Fibroblast of lung (primary cell): ENCODE results near the gene SLC22A12. TPM values are rescaled to one million over a fixed set of nuclear protein-coding genes. Genes with fewer than 3 reads are reported as not detected.
"Not testable (repeated sequence)": the region's sequence is repeated elsewhere in the genome, so short reads cannot be mapped to it uniquely, and the experiment has no call there.

Experiments used
- DNase-seq, 2 donors: peaks; one replicate each; pipeline versions ENCODE4 v3.0.0 to v3.0.0-alpha.2; 2010; ENCODE audit warnings: low read depth in 2 of 2
- H2AFZ ChIP-seq: 2 replicates; pipeline ENCODE4 v1.5.1; 2012; ENCODE audit warnings: low read length, control low read depth, inconsistent platforms
- H3K27ac ChIP-seq: 2 replicates; pipeline ENCODE4 v1.5.1; 2011; ENCODE audit warnings: low read length, control low read depth; ENCODE audit not compliant: insufficient read depth
- H3K27me3 ChIP-seq: 2 replicates; pipeline ENCODE4 v1.5.1; 2011; ENCODE audit warnings: mild to moderate bottlenecking, low read length; ENCODE audit not compliant: control insufficient read depth, insufficient read depth
- H3K36me3 ChIP-seq: 2 replicates; pipeline ENCODE4 v1.5.1; 2011; ENCODE audit warnings: low read length; ENCODE audit not compliant: control insufficient read depth, insufficient read depth
- H3K4me1 ChIP-seq: 2 replicates; pipeline ENCODE4 v1.5.1; 2011; ENCODE audit warnings: low read length; ENCODE audit not compliant: control insufficient read depth, insufficient read depth; ENCODE audit errors: extremely low read depth
- H3K4me2 ChIP-seq: 2 replicates; pipeline ENCODE4 v1.5.1; 2011; ENCODE audit warnings: low read length, control low read depth; ENCODE audit not compliant: insufficient read depth; ENCODE audit errors: extremely low read depth
- H3K4me3 ChIP-seq, 4 experiments: fragments of 200-600 bp in 1 of 4; sonication (generic) in 1 of 4; replicated peaks in 1 of 4; 2 replicates each; pipeline ENCODE4 v1.5.1; 2011 to 2016; ENCODE audit warnings: low read length in 4 of 4, low read depth in 3 of 4, mild to moderate bottlenecking in 3 of 4, control low read depth in 2 of 4, inconsistent platforms in 1 of 4, mixed read lengths in 1 of 4; ENCODE audit not compliant: insufficient read depth in 1 of 4; ENCODE audit errors: control extremely low read depth in 1 of 4
- H3K79me2 ChIP-seq: 2 replicates; pipeline ENCODE4 v1.5.1; 2012; ENCODE audit warnings: mild to moderate bottlenecking, low read length, inconsistent platforms; ENCODE audit not compliant: control insufficient read depth, insufficient read depth
- H3K9ac ChIP-seq: 2 replicates; pipeline ENCODE4 v1.5.1; 2011; ENCODE audit warnings: mild to moderate bottlenecking, low read length, control low read depth; ENCODE audit not compliant: insufficient read depth
- H3K9me3 ChIP-seq: 2 replicates; pipeline ENCODE4 v1.5.1; 2012; ENCODE audit warnings: low read depth, low read length; ENCODE audit not compliant: control insufficient read depth, insufficient read depth
- H4K20me1 ChIP-seq: 2 replicates; pipeline ENCODE4 v1.5.1; 2011; ENCODE audit warnings: low read length; ENCODE audit not compliant: control insufficient read depth, insufficient read depth; ENCODE audit errors: extremely low read depth
- CTCF ChIP-seq, 2 donors: IDR thresholded peaks in 1 of 2; conservative IDR thresholded peaks in 1 of 2; 1 replicate in 1 of 2; 2 replicates in 1 of 2; pipeline ENCODE4 v1.5.1; 2011 to 2012; ENCODE audit warnings: low read length in 2 of 2, control low read depth in 1 of 2, inconsistent platforms in 1 of 2, low read depth in 1 of 2, mild to moderate bottlenecking in 1 of 2
- EZH2 ChIP-seq: IDR thresholded peaks from 2 replicates; pipeline ENCODE4 v1.5.1; 2012; ENCODE audit warnings: low read length, control low read depth, mild to moderate bottlenecking; ENCODE audit errors: missing control alignments
- polyA plus RNA-seq, 2 donors: library from polyadenylated mRNA; depleted of rRNA in 1 of 2; stranded (reverse) in 1 of 2; unstranded in 1 of 2; fragments of >200 nt; gene quantifications; 2 replicates each; pipeline ENCODE4 v1.2.1, GENCODE V29; 2011 to 2012; ENCODE audit warnings: missing spikeins in 1 of 2
- total RNA-seq: library from RNA; depleted of rRNA; stranded (reverse); fragments of >200 nt; gene quantifications from 2 replicates; pipeline ENCODE4 v1.2.1, GENCODE V29; 2014

The SLC22A12 gene
- total and polyA plus RNA-seq, 2 donors (not counting 1 experiment from before 2014, with no cell fraction given) = not detected

- Histone ChIP-seq H3K4me1 (no peaks in the 10 kb centered on the region), H3K27me3 (no peaks in the 10 kb centered on the region), H3K79me2 (no peaks in the 10 kb centered on the region), H3K27ac (no peak overlapping the region), H4K20me1 (no peaks in the 10 kb centered on the region), H3K4me3 (no peak overlapping the region), H3K9ac (no peak overlapping the region), H2AFZ (no peak overlapping the region), H3K36me3 (no peaks in the 10 kb centered on the region), H3K4me2 (no peak overlapping the region), H3K9me3 (no peaks in the 10 kb centered on the region)
- no peak for DNase-seq
- TF ChIP-seq EZH2 (no peak), CTCF (conservative IDR thresholded peaks at IDR 0.05 in 1 of 2, IDR thresholded peaks at IDR 0.05 in 1 of 2; ENCODE audit: low read depth in 1 of 2, low read length in 2 of 2) (no peak)
These were observed 30.1 kb upstream of the SLC22A12 start for GRCh38 chr11:64560941-64561340.

GRCh38 chr11:64561429-64561828, 29.6 kb upstream of the SLC22A12 start:
- not testable (repeated sequence) for H3K9me3 ChIP-seq, H4K20me1 ChIP-seq, H3K9ac ChIP-seq, H3K79me2 ChIP-seq, H3K4me3 ChIP-seq, H2AFZ ChIP-seq, DNase-seq, H3K27ac ChIP-seq, H3K4me2 ChIP-seq, H3K4me1 ChIP-seq, H3K27me3 ChIP-seq, H3K36me3 ChIP-seq

GRCh38 chr11:64561984-64562722, 28.9 kb upstream of the SLC22A12 start:
- H3K9ac ChIP-seq = no peak overlapping the region
- no peaks in the 10 kb centered on the region for H3K9me3 ChIP-seq
- H3K27me3 ChIP-seq = no peaks in the 10 kb centered on the region
- DNase-seq = no peak
- no peaks in the 10 kb centered on the region for H3K79me2 ChIP-seq
- no peak for TF ChIP-seq EZH2
- no peak for TF ChIP-seq CTCF (conservative IDR thresholded peaks at IDR 0.05 in 1 of 2, IDR thresholded peaks at IDR 0.05 in 1 of 2; ENCODE audit: low read depth in 1 of 2, low read length in 2 of 2)
- no peak overlapping the region for H3K4me2 ChIP-seq
- no peak overlapping the region for H3K27ac ChIP-seq
- no peaks in the 10 kb centered on the region for H4K20me1 ChIP-seq
- H3K4me1 ChIP-seq = no peaks in the 10 kb centered on the region
- H3K36me3 ChIP-seq = no peaks in the 10 kb centered on the region
- no peak overlapping the region for H2AFZ ChIP-seq
- H3K4me3 ChIP-seq = no peak overlapping the region
